GM23248 (cell line): ENCODE results near the gene SPTB. TPM values are rescaled to one million over a fixed set of nuclear protein-coding genes. Genes with fewer than 3 reads are reported as not detected.

ENCODE experiments used
- DNase-seq: peaks from one replicate; pipeline ENCODE4 v3.0.0-alpha.2; 2015
- H2AFZ ChIP-seq: fragments of 200-600 bp; sonication (generic); 2 replicates; pipeline ENCODE4 v1.6.1; 2016; ENCODE audit warnings: antibody characterized with exemption
- H3F3A ChIP-seq: fragments of 200-600 bp; sonication (generic); 2 replicates; pipeline ENCODE4 v1.6.1; 2016; ENCODE audit warnings: mild to moderate bottlenecking, antibody characterized with exemption, mixed run types; ENCODE audit not compliant: insufficient read depth
- H3K27ac ChIP-seq: fragments of 200-600 bp; sonication (generic); 2 replicates; pipeline ENCODE4 v1.5.1; 2016; ENCODE audit warnings: mild to moderate bottlenecking
- H3K27me3 ChIP-seq: fragments of 200-600 bp; sonication (generic); replicated peaks from 2 replicates; pipeline ENCODE4 v1.6.1; 2016; ENCODE audit warnings: mild to moderate bottlenecking; ENCODE audit not compliant: insufficient read depth
- H3K36me3 ChIP-seq: fragments of 200-600 bp; sonication (generic); 2 replicates; pipeline ENCODE4 v1.6.1; 2016; ENCODE audit warnings: low read depth, mild to moderate bottlenecking
- H3K4me1 ChIP-seq: fragments of 200-600 bp; sonication (generic); 2 replicates; pipeline ENCODE4 v1.6.1; 2016; ENCODE audit warnings: mild to moderate bottlenecking; ENCODE audit not compliant: insufficient read depth
- H3K4me2 ChIP-seq: fragments of 200-600 bp; sonication (generic); one replicate; pipeline ENCODE4 v1.6.1; 2016; ENCODE audit warnings: mild to moderate bottlenecking; ENCODE audit not compliant: unreplicated experiment
- H3K4me3 ChIP-seq: fragments of 200-600 bp; sonication (generic); 2 replicates; pipeline ENCODE4 v1.5.1; 2016; ENCODE audit warnings: mild to moderate bottlenecking
- H3K79me2 ChIP-seq: fragments of 200-600 bp; sonication (generic); 2 replicates; pipeline ENCODE4 v1.6.1; 2016; ENCODE audit warnings: mild to moderate bottlenecking; ENCODE audit not compliant: insufficient read depth
- H3K9ac ChIP-seq: fragments of 200-600 bp; sonication (generic); 2 replicates; pipeline ENCODE4 v1.6.1; 2016; ENCODE audit warnings: mild to moderate bottlenecking
- H3K9me2 ChIP-seq: fragments of 200-600 bp; sonication (generic); 2 replicates; pipeline ENCODE4 v1.6.1; 2016; ENCODE audit warnings: mixed run types, mild to moderate bottlenecking, moderate library complexity; ENCODE audit not compliant: insufficient read depth
- H3K9me3 ChIP-seq: fragments of 200-600 bp; sonication (generic); one replicate; pipeline ENCODE4 v1.6.1; 2017; ENCODE audit warnings: low read depth
- H4K20me1 ChIP-seq: fragments of 200-600 bp; sonication (generic); 2 replicates; pipeline ENCODE4 v1.6.0; 2016; ENCODE audit not compliant: insufficient read depth
- EZH2 ChIP-seq: fragments of 200-600 bp; sonication (generic); IDR thresholded peaks from 2 replicates; pipeline ENCODE4 v1.6.1; 2018; ENCODE audit warnings: antibody characterized with exemption, mild to moderate bottlenecking; ENCODE audit not compliant: insufficient read depth, poor library complexity, severe bottlenecking
- EZH2phosphoT487 ChIP-seq: fragments of 200-600 bp; sonication (generic); IDR thresholded peaks from 2 replicates; pipeline ENCODE4 v1.6.1; 2018; ENCODE audit warnings: antibody characterized with exemption, moderate library complexity, mild to moderate bottlenecking, low read depth; ENCODE audit not compliant: insufficient read depth
- WGBS, 2 experiments: methylation state at CpG; one replicate each; pipeline ENCODE4 v1.1.6; 2015 to 2017; ENCODE audit warnings: low lambda C conversion rate in 2 of 2, low coverage in 1 of 2; ENCODE audit errors: missing lambda C conversion rate in 2 of 2; 5-methylcytosine and 5-hydroxymethylcytosine counted together
- in situ Hi-C: fragments of 300-500 bp; cut with MboI; formaldehyde crosslinking; loops from 2 replicates; pipeline ENCODE4 v1.15.0; 2020
- polyA plus RNA-seq: library from polyadenylated mRNA; unstranded; fragments of >200 nt; fragmentation: Nextera tagmentation; extraction: Ambion mirVana; gene quantifications from 2 replicates; pipeline ENCODE4 v1.2.1, GENCODE V29; 2016
- total RNA-seq: library from RNA; depleted of rRNA; stranded (reverse); fragments of >200 nt; shearing (Covaris generic); gene quantifications from 2 replicates; pipeline ENCODE4 v1.2.3, GENCODE V29; 2014

Gene SPTB
- total and polyA plus RNA-seq, 2 experiments from 2014 or later = 0.06 to 0.11 TPM

GRCh38 chr14:64801800-64802199, 77.9 kb downstream of the SPTB start:
- H3K27ac ChIP-seq = no peak overlapping the region
- H3K27me3 ChIP-seq = no peaks in the 10 kb centered on the region
- in situ Hi-C loops = no loop called here
- H2AFZ ChIP-seq = no peak overlapping the region
- H3K4me2 ChIP-seq = no peak overlapping the region
- peak; percentile 36 for DNase-seq
- peaks cover 18% of the 10 kb centered on the region for H3F3A ChIP-seq
- H3K9me3 ChIP-seq = no peaks in the 10 kb centered on the region
- no peaks in the 10 kb centered on the region for H3K9me2 ChIP-seq
- 90 to 93% methylated on average over 1 of the region's 1 CpG for WGBS, 2 experiments
- H3K4me1 ChIP-seq = peaks cover 17% of the 10 kb centered on the region
- no peak overlapping the region for H3K9ac ChIP-seq
- no peaks in the 10 kb centered on the region for H3K36me3 ChIP-seq
- TF ChIP-seq EZH2phosphoT487 (no peak), EZH2 (no peak)
- no peaks in the 10 kb centered on the region for H3K79me2 ChIP-seq
- H3K4me3 ChIP-seq = no peak overlapping the region
- no peaks in the 10 kb centered on the region for H4K20me1 ChIP-seq

GRCh38 chr14:64801046-64801445, 78.7 kb downstream of the SPTB start:
- Histone ChIP-seq H3K9ac (no peak overlapping the region), H3K36me3 (no peaks in the 10 kb centered on the region), H3K27ac (no peak overlapping the region), H3K9me2 (no peaks in the 10 kb centered on the region), H2AFZ (no peak overlapping the region), H3K4me2 (no peak overlapping the region), H3K79me2 (no peaks in the 10 kb centered on the region), H3K4me1 (peaks cover 11% of the 10 kb centered on the region), H3K4me3 (no peak overlapping the region), H3K27me3 (no peaks in the 10 kb centered on the region), H4K20me1 (no peaks in the 10 kb centered on the region), H3F3A (peaks cover 10% of the 10 kb centered on the region), H3K9me3 (no peaks in the 10 kb centered on the region)
- no peak for DNase-seq
- in situ Hi-C loops = no loop called here
- WGBS, 2 experiments = 85% methylated on average over 11 of the region's 11 CpGs
- no peak for TF ChIP-seq EZH2phosphoT487
- no peak for TF ChIP-seq EZH2

- no peak overlapping the region for H3K27ac ChIP-seq
- H3K4me3 ChIP-seq = no peak overlapping the region
- no peak overlapping the region for H3K4me2 ChIP-seq
- no peaks in the 10 kb centered on the region for H3K36me3 ChIP-seq
- no peaks in the 10 kb centered on the region for H3K27me3 ChIP-seq
- H3K9ac ChIP-seq = no peak overlapping the region
- no peak for TF ChIP-seq EZH2phosphoT487
- TF ChIP-seq EZH2 = no peak
- DNase-seq = peak; percentile 72
- no peaks in the 10 kb centered on the region for H3K9me2 ChIP-seq
- H3F3A ChIP-seq = no peaks in the 10 kb centered on the region; the same call in 1 of the 2 replicates
- in situ Hi-C loops = no loop called here
- WGBS, 2 experiments = 66 to 73% methylated on average over 3 of the region's 3 CpGs
- no peaks in the 10 kb centered on the region for H4K20me1 ChIP-seq
- H3K79me2 ChIP-seq = no peaks in the 10 kb centered on the region
- 0 out of 2 replicates have a peak, but pooled peaks cover under 1% of the 10 kb centered on the region for H3K4me1 ChIP-seq
- no peak overlapping the region for H2AFZ ChIP-seq
- H3K9me3 ChIP-seq = no peaks in the 10 kb centered on the region
Observed at GRCh38 chr14:64800000-64800399, 79.7 kb downstream of the SPTB start.

- no peaks in the 10 kb centered on the region for H3K9me3 ChIP-seq
- no peaks in the 10 kb centered on the region for H3F3A ChIP-seq
- H3K36me3 ChIP-seq = no peaks in the 10 kb centered on the region
- no peak overlapping the region for H3K9ac ChIP-seq
- H3K79me2 ChIP-seq = no peaks in the 10 kb centered on the region
- H3K4me3 ChIP-seq = no peak overlapping the region
- WGBS, 2 experiments = 90% methylated on average over 10 of the region's 10 CpGs
- H4K20me1 ChIP-seq = no peaks in the 10 kb centered on the region
- H3K4me1 ChIP-seq = no peaks in the 10 kb centered on the region
- H3K27me3 ChIP-seq = no peaks in the 10 kb centered on the region
- TF ChIP-seq EZH2 (no peak), EZH2phosphoT487 (no peak)
- H3K9me2 ChIP-seq = no peaks in the 10 kb centered on the region
- H3K4me2 ChIP-seq = no peak overlapping the region
- H3K27ac ChIP-seq = no peak overlapping the region
- no peak overlapping the region for H2AFZ ChIP-seq
- DNase-seq = no peak
- in situ Hi-C loops = no loop called here
Observed at GRCh38 chr14:64799555-64799954, 80.2 kb downstream of the SPTB start.

GRCh38 chr14:64796369-64796768, 83.3 kb downstream of the SPTB start:
- H3K27ac ChIP-seq = no peak overlapping the region
- 86 to 89% methylated on average over 11 of the region's 11 CpGs for WGBS, 2 experiments
- in situ Hi-C loops = no loop called here

More at GRCh38 chr14:64796369-64796768, 83.3 kb downstream of the SPTB start:
- Histone ChIP-seq H3K4me1 (no peaks in the 10 kb centered on the region), H3K9me2 (no peaks in the 10 kb centered on the region), H3K79me2 (no peaks in the 10 kb centered on the region), H3F3A (no peaks in the 10 kb centered on the region), H3K36me3 (no peaks in the 10 kb centered on the region), H2AFZ (no peak overlapping the region), H3K27me3 (no peaks in the 10 kb centered on the region), H3K4me3 (no peak overlapping the region), H4K20me1 (no peaks in the 10 kb centered on the region), H3K9ac (no peak overlapping the region), H3K9me3 (no peaks in the 10 kb centered on the region), H3K4me2 (no peak overlapping the region)
- no peak for TF ChIP-seq EZH2phosphoT487
- no peak for TF ChIP-seq EZH2
- no peak for DNase-seq
